H1 (cell line): Measurements from ENCODE around the gene CCDC78. TPM values are rescaled to one million over a fixed set of nuclear protein-coding genes. Genes with fewer than 3 reads are reported as not detected.

Source experiments
- CTCF ChIA-PET: fragments of 300-600 bp; sonication (Branson Sonifier 250); formaldehyde crosslinking; loops from one replicate; lab custom pipeline; 2021; ENCODE audit not compliant: partially characterized antibody; lab: Charles Lee
- POLR2A ChIA-PET: fragments of 300-600 bp; sonication (Branson Sonifier 250); formaldehyde crosslinking; loops from one replicate; lab custom pipeline; 2021; ENCODE audit warnings: inconsistent platforms; ENCODE audit not compliant: partially characterized antibody; lab: Charles Lee
- DNase-seq, 2 experiments: peaks; one replicate each; pipeline versions ENCODE4 v3.0.0 to v3.0.0-alpha.2; 2010 to 2022; ENCODE audit warnings: low spot score in 2 of 2, low read depth in 1 of 2, mixed read lengths in 1 of 2
- FAIRE-seq: peaks from 2 replicates; lab custom pipeline; 2011; peaks lifted over from hg19 to GRCh38; lab: Jason Lieb, UNC
- H2AFZ ChIP-seq: 2 replicates; pipeline ENCODE4 v1.8.1; 2012; ENCODE audit warnings: low read length, inconsistent platforms
- H2AK5ac ChIP-seq: 2 replicates; pipeline ENCODE4 v1.6.1; 2013; ENCODE audit warnings: low read depth, low read length
- H2BK120ac ChIP-seq: replicated peaks from 2 replicates; pipeline ENCODE3; 2013; ENCODE audit warnings: low read depth, low read length, inconsistent platforms
- H2BK12ac ChIP-seq: 2 replicates; pipeline ENCODE4 v1.6.1; 2013; ENCODE audit warnings: low read depth, low read length
- H2BK15ac ChIP-seq: 2 replicates; pipeline ENCODE4 v1.6.1; 2013; ENCODE audit warnings: low read length
- H2BK20ac ChIP-seq: 2 replicates; pipeline ENCODE4 v1.6.1; 2013; ENCODE audit warnings: low read length
- H2BK5ac ChIP-seq: 2 replicates; pipeline ENCODE4 v1.6.1; 2013; ENCODE audit warnings: low read depth, low read length
- H3K14ac ChIP-seq: 2 replicates; pipeline ENCODE4 v1.6.1; 2013; ENCODE audit warnings: inconsistent platforms; ENCODE audit not compliant: insufficient read length
- H3K18ac ChIP-seq: 2 replicates; pipeline ENCODE4 v1.6.1; 2013; ENCODE audit warnings: low read length; ENCODE audit errors: extremely low read depth
- H3K23ac ChIP-seq: 2 replicates; pipeline ENCODE4 v1.6.1; 2013; ENCODE audit warnings: inconsistent platforms; ENCODE audit not compliant: insufficient read length
- H3K23me2 ChIP-seq: 2 replicates; pipeline ENCODE4 v1.6.1; 2013; ENCODE audit warnings: low read depth, low read length
- H3K27ac ChIP-seq: 2 replicates; pipeline ENCODE4 v1.6.1; 2011; ENCODE audit warnings: low read depth, low read length, inconsistent platforms
- H3K27me3 ChIP-seq, 4 experiments: replicated peaks in 1 of 4; 1 replicate in 1 of 4; 2 replicates in 3 of 4; pipeline versions ENCODE4 v1.6.1 to v1.8.1; 2011 to 2013; ENCODE audit warnings: low read length in 3 of 4, mild to moderate bottlenecking in 3 of 4, inconsistent platforms in 2 of 4, mixed read lengths in 2 of 4, moderate library complexity in 1 of 4; ENCODE audit not compliant: control insufficient read depth in 3 of 4, insufficient read depth in 3 of 4; ENCODE audit errors: extremely low read depth in 1 of 4
- H3K36me3 ChIP-seq, 4 experiments: 2 replicates each; pipeline versions ENCODE4 v1.6.1 to v1.8.1; 2011 to 2013; ENCODE audit warnings: mild to moderate bottlenecking in 4 of 4, low read length in 3 of 4, moderate library complexity in 2 of 4, control low read depth in 1 of 4, inconsistent platforms in 1 of 4; ENCODE audit not compliant: insufficient read depth in 4 of 4, control insufficient read depth in 2 of 4
- H3K4ac ChIP-seq: replicated peaks from 2 replicates; pipeline ENCODE3; 2013; ENCODE audit warnings: low read length, low read depth, mixed read lengths, inconsistent platforms; ENCODE audit not compliant: insufficient read length
- H3K4me1 ChIP-seq, 4 experiments: replicated peaks in 1 of 4; 1 replicate in 1 of 4; 2 replicates in 3 of 4; pipeline versions ENCODE4 v1.6.1 to v1.8.1; 2011 to 2013; ENCODE audit warnings: low read length in 3 of 4, inconsistent platforms in 2 of 4, mixed read lengths in 1 of 4; ENCODE audit not compliant: insufficient read depth in 4 of 4, control insufficient read depth in 3 of 4
- H3K4me2 ChIP-seq, 2 experiments: 2 replicates each; pipeline versions ENCODE4 v1.6.1 to v1.8.1; 2011 to 2013; ENCODE audit warnings: low read depth in 2 of 2, low read length in 2 of 2, control low read depth in 1 of 2, inconsistent platforms in 1 of 2, mild to moderate bottlenecking in 1 of 2; ENCODE audit not compliant: insufficient read depth in 1 of 2
- H3K4me3 ChIP-seq, 4 experiments: fragments of 200-600, 300-600 bp in 1 of 4; sonication (generic), shearing (Covaris generic), sonication (Bioruptor Twin) in 1 of 4; 2 replicates each; pipeline versions ENCODE4 v1.5.1 to v1.8.1; 2011 to 2016; ENCODE audit warnings: low read length in 4 of 4, low read depth in 3 of 4, control low read depth in 2 of 4, inconsistent platforms in 2 of 4, mild to moderate bottlenecking in 2 of 4, mixed read lengths in 1 of 4, moderate library complexity in 1 of 4; ENCODE audit not compliant: insufficient read depth in 2 of 4; ENCODE audit errors: extremely low read depth in 1 of 4
- H3K56ac ChIP-seq: replicated peaks from 2 replicates; pipeline ENCODE3; 2013; ENCODE audit warnings: low read depth, mild to moderate bottlenecking, mixed read lengths, low read length, inconsistent platforms; ENCODE audit not compliant: insufficient read length
- H3K79me1 ChIP-seq: 2 replicates; pipeline ENCODE4 v1.6.1; 2013; ENCODE audit warnings: low read depth, low read length, control low read depth
- H3K79me2 ChIP-seq, 2 experiments: 2 replicates each; pipeline versions ENCODE4 v1.6.1 to v1.8.1; 2012 to 2013; ENCODE audit warnings: low read length in 2 of 2, mild to moderate bottlenecking in 2 of 2, inconsistent platforms in 1 of 2; ENCODE audit not compliant: insufficient read depth in 2 of 2, control insufficient read depth in 1 of 2
- H3K9ac ChIP-seq, 4 experiments: replicated peaks in 1 of 4; 1 replicate in 1 of 4; 2 replicates in 3 of 4; pipeline versions ENCODE4 v1.6.1 to v1.8.1; 2011 to 2013; ENCODE audit warnings: low read depth in 3 of 4, low read length in 3 of 4, control low read depth in 2 of 4, mild to moderate bottlenecking in 2 of 4, moderate library complexity in 2 of 4, inconsistent platforms in 1 of 4; ENCODE audit errors: extremely low read depth in 1 of 4
- H3K9me3 ChIP-seq, 2 experiments: 2 replicates each; pipeline versions ENCODE4 v1.6.1 to v1.8.1; 2012 to 2013; ENCODE audit warnings: mild to moderate bottlenecking in 2 of 2, moderate library complexity in 2 of 2, control low read depth in 1 of 2, inconsistent platforms in 1 of 2, low read depth in 1 of 2, low read length in 1 of 2, mixed read lengths in 1 of 2; ENCODE audit not compliant: insufficient read depth in 2 of 2
- H4K20me1 ChIP-seq, 2 experiments: replicated peaks in 1 of 2; 2 replicates each; pipeline versions ENCODE3 to v1.8.1; 2011 to 2013; ENCODE audit warnings: inconsistent platforms in 2 of 2, low read length in 2 of 2, mild to moderate bottlenecking in 1 of 2; ENCODE audit not compliant: insufficient read depth in 2 of 2, control insufficient read depth in 1 of 2
- H4K5ac ChIP-seq: 2 replicates; pipeline ENCODE4 v1.6.1; 2013; ENCODE audit warnings: low read length, low read depth, mixed read lengths, inconsistent platforms; ENCODE audit not compliant: insufficient read length
- H4K8ac ChIP-seq: 2 replicates; pipeline ENCODE4 v1.8.0; 2013; ENCODE audit warnings: mild to moderate bottlenecking, moderate library complexity, low read length, inconsistent platforms; ENCODE audit not compliant: insufficient read depth; ENCODE audit errors: extremely low read depth
- H4K91ac ChIP-seq: replicated peaks from 2 replicates; pipeline ENCODE3; 2013; ENCODE audit warnings: low read length, mixed read lengths, inconsistent platforms; ENCODE audit not compliant: insufficient read length
- BACH1 ChIP-seq: IDR thresholded peaks from 2 replicates; pipeline ENCODE4 v1.6.1; 2012; ENCODE audit warnings: low read length, improper control_type of control experiment
- CBX5 ChIP-seq: fragments of 300-800, 300-1000 bp; sonication (generic); IDR thresholded peaks from 2 replicates; pipeline ENCODE4 v1.7.1; 2016; ENCODE audit warnings: antibody characterized with exemption, low read length, low read depth
- E2F6 ChIP-seq: IDR thresholded peaks from 2 replicates; pipeline ENCODE4 v1.6.1; 2012; ENCODE audit warnings: inconsistent platforms
- GTF2F1 ChIP-seq: IDR thresholded peaks from 2 replicates; pipeline ENCODE4 v1.6.1; 2012; ENCODE audit warnings: low read depth, low read length, improper control_type of control experiment, borderline replicate concordance
- HDAC2 ChIP-seq, 2 experiments: fragments of 300-600 bp in 1 of 2; sonication (generic) in 1 of 2; IDR thresholded peaks; 2 replicates each; pipeline ENCODE4 v1.6.1; 2011 to 2012; ENCODE audit warnings: low read depth in 2 of 2, low read length in 2 of 2, mild to moderate bottlenecking in 2 of 2, moderate library complexity in 2 of 2, borderline replicate concordance in 1 of 2, inconsistent platforms in 1 of 2
- JUN ChIP-seq: IDR thresholded peaks from 2 replicates; pipeline ENCODE4 v1.6.1; 2011; ENCODE audit warnings: low read depth, mild to moderate bottlenecking, improper control_type of control experiment, low read length
- KDM1A ChIP-seq: fragments of 200-600, 300-600 bp; sonication (generic); IDR thresholded peaks from 2 replicates; pipeline ENCODE4 v1.7.1; 2016; ENCODE audit warnings: mild to moderate bottlenecking, low read length, borderline replicate concordance
- MAX ChIP-seq: IDR thresholded peaks from 2 replicates; pipeline ENCODE4 v1.6.1; 2012; ENCODE audit warnings: inconsistent platforms
- RNF2 ChIP-seq: fragments of 200-900, 300-1000 bp; sonication (generic); IDR thresholded peaks from 2 replicates; pipeline ENCODE4 v1.7.1; 2016; ENCODE audit warnings: borderline replicate concordance, low read depth, mild to moderate bottlenecking, antibody characterized with exemption, low read length; ENCODE audit not compliant: poor library complexity, severe bottlenecking; ENCODE audit errors: missing control alignments
- SP1 ChIP-seq: IDR thresholded peaks from 2 replicates; pipeline ENCODE4 v1.6.1; 2011; ENCODE audit warnings: low read depth, low read length
- SP2 ChIP-seq: IDR thresholded peaks from 2 replicates; pipeline ENCODE4 v1.6.1; 2012; ENCODE audit warnings: mild to moderate bottlenecking, low read length, inconsistent platforms
- TAF7 ChIP-seq: optimal IDR thresholded peaks from 2 replicates; pipeline ENCODE3; 2011; ENCODE audit warnings: low read depth, mild to moderate bottlenecking, inconsistent platforms, low read length, moderate library complexity, borderline replicate concordance
- TBP ChIP-seq: IDR thresholded peaks from 2 replicates; pipeline ENCODE4 v1.6.1; 2011; ENCODE audit warnings: low read depth, low read length, improper control_type of control experiment
- WGBS, 2 experiments: shearing (Covaris generic) in 1 of 2; methylation state at CpG; one replicate each; pipeline versions ENCODE4 v1.1.6 to v1.1.7; 2013 to 2015; ENCODE audit warnings: low lambda C conversion rate in 2 of 2, mixed read lengths in 2 of 2, inconsistent platforms in 1 of 2, low coverage in 1 of 2, missing lambda C conversion rate in 1 of 2; ENCODE audit not compliant: insufficient replicate concordance in 2 of 2, insufficient coverage in 1 of 2, insufficient read length in 1 of 2; ENCODE audit errors: extremely low coverage in 1 of 2, missing lambda C conversion rate in 1 of 2; 5-methylcytosine and 5-hydroxymethylcytosine counted together
- polyA plus RNA-seq, 7 experiments: library from polyadenylated mRNA; depleted of rRNA in 3 of 7; stranded (reverse) in 5 of 7; unstranded in 2 of 7; fragments of >200 nt in 5 of 7; fragments of 200-250 nt in 2 of 7; gene quantifications; 1 replicate in 5 of 7; 2 replicates in 1 of 7; 4 replicates in 1 of 7; pipeline versions ENCODE4 v1.2.1 to v1.2.3, GENCODE V29; 2011 to 2013; ENCODE audit warnings: missing spikeins in 2 of 7, mixed read lengths in 2 of 7
- total RNA-seq: library from RNA; stranded (reverse); fragmentation: NEBNext Ultra II Directional; extraction: Animal tissue kit (Norgen Biotek cat#: 25700); gene quantifications from 2 replicates; pipeline ENCODE4 v1.2.1, GENCODE V29; 2021

The CCDC78 gene
- total and polyA plus RNA-seq, 2 of the 8 experiments (the other 6 are each of a cell fraction or from before 2014, with no cell fraction given), result 7.1 to 8.5 TPM

- WGBS, 2 experiments, result 94% methylated on average over 19 of the region's 19 CpGs; no CpG with 5 or more reads in 1 of the 2 experiments
- H3K79me1 ChIP-seq, result no peaks in the 10 kb centered on the region
- no peak overlapping the region for H2BK20ac ChIP-seq
- no peak overlapping the region for H4K91ac ChIP-seq
- H3K9ac ChIP-seq, result no peak overlapping the region
- POLR2A ChIA-PET, result interaction anchor here (1.0 to 4.5 kb wide), 6 partner anchors 8 to 82 kb away, joined by 3 to 30 read pairs (median 5); partner anchors contain the start of genes ANTKMT, JMJD8 and WDR24
- H2AFZ ChIP-seq, result no peak overlapping the region
- H3K23ac ChIP-seq, result no peak overlapping the region
- no peak overlapping the region for H2BK15ac ChIP-seq
- H2BK5ac ChIP-seq, result no peak overlapping the region
- no peak overlapping the region for H3K4me3 ChIP-seq
- FAIRE-seq, result no peak
- H2BK12ac ChIP-seq, result no peak overlapping the region
- peaks cover 0 to 8% (median 2%) of the 10 kb centered on the region in 4 experiments; a peak in 4 of 7 replicates for H3K4me1 ChIP-seq
- no peak overlapping the region for H3K4ac ChIP-seq
- no peak overlapping the region for H3K18ac ChIP-seq
- H3K23me2 ChIP-seq, result peaks cover 12% of the 10 kb centered on the region; the same call in 1 of the 2 replicates
- no peak overlapping the region for H2BK120ac ChIP-seq
- peaks cover 8 to 27% of the 10 kb centered on the region in 2 experiments for H4K20me1 ChIP-seq
- no peak overlapping the region for H3K27ac ChIP-seq
- no peak overlapping the region for H3K56ac ChIP-seq
- H2AK5ac ChIP-seq, result no peak overlapping the region
- H4K5ac ChIP-seq, result no peak overlapping the region
- CTCF ChIA-PET, result interaction anchor here (0.7 to 33.4 kb wide), 7 partner anchors 10 to 83 kb away, joined by 3 to 977 read pairs (median 5); partner anchors contain the start of genes ANTKMT, CCDC78, CIAO3 and HAGHL
- H3K4me2 ChIP-seq, result no peak overlapping the region
- no peaks in the 10 kb centered on the region for H3K79me2 ChIP-seq
- no peaks in the 10 kb centered on the region for H3K9me3 ChIP-seq
- H3K14ac ChIP-seq, result no peak overlapping the region
- no peak for DNase-seq
- no peaks in the 10 kb centered on the region for H3K36me3 ChIP-seq
- no peak overlapping the region for H4K8ac ChIP-seq
- peaks cover 57 to 84% (median 79%) of the 10 kb centered on the region in 4 experiments for H3K27me3 ChIP-seq
- no peak for TF ChIP-seq SP1
- no peak for TF ChIP-seq GTF2F1
- no peak for TF ChIP-seq RNF2
- TF ChIP-seq MAX, result no peak
- no peak for TF ChIP-seq JUN
- no peak for TF ChIP-seq E2F6
- no peak for TF ChIP-seq CBX5
- no peak for TF ChIP-seq BACH1
- no peak for TF ChIP-seq TAF7
- TF ChIP-seq KDM1A, result no peak
- TF ChIP-seq TBP, result no peak
- no peak for TF ChIP-seq HDAC2 (IDR thresholded peaks at IDR 0.05; ENCODE audit: borderline replicate concordance in 1 of 2, low read depth in 2 of 2, low read length in 2 of 2)
- no peak for TF ChIP-seq SP2
Measured at GRCh38 chr16:702341-702740, 23.9 kb downstream of the CCDC78 start.
